HG02938 (cell line): Measurements from ENCODE around the gene FABP7.

ENCODE experiments used
- ATAC-seq: cut with Tn5 transposase; IDR thresholded peaks from one replicate; pipeline ENCODE4 v1.9.1; 2021; ENCODE audit warnings: mild to moderate bottlenecking, moderate library complexity; ENCODE audit not compliant: unreplicated experiment

FABP7 gene

GRCh38 chr6:122792766-122793165 lies 13.2 kb downstream of the FABP7 start:
- no peak for ATAC-seq

DNA sequence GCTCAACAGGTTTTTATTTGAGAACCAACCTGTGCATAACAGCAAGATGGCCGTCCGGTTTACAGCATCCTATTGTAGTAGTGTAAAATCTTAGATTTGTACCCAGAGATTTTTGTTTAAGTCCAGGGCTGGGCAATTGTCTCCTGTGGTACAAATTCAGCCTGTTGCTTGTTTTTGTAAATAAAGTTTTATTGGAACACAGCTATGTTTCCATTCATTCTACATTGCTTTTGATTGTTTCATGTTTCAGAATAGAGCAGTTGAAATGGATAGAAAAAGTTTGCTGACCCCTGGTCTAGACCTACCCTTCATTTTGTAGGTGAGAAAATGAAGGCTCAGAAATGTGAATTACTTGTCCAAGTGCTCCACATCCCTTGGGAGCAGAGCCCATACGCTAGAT lies 18.0 kb downstream of the FABP7 start:
- ATAC-seq = no peak

DNA sequence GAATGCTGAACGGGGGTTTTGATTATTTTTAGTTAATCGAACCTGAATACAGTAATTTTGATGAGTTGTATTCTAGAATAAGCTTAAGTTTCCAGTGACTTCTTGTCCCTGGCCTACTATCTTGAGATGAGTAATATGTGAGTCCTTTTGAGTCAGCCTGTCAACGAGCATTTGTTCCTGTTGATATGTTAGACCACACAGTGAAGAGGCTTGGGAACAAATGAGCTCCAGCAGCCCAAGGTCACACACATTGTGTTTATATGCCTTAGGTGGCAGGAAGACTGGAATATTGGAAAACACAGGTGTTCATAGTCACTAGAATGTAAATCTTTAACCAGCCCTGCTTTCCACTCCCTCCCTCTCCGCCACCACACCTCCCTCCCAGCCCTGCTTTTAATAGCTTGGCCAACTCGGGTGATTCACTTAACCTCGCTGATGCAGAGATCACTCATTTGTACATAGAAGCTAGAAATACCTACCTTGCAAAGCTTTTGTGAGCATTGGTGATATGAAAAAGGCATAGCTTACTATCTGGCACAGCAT lies 18.7 kb downstream of the FABP7 start:
- peak; percentile 94 for ATAC-seq

GRCh38 chr6:122799140-122799745 lies 19.7 kb downstream of the FABP7 start:
- no peak for ATAC-seq

DNA sequence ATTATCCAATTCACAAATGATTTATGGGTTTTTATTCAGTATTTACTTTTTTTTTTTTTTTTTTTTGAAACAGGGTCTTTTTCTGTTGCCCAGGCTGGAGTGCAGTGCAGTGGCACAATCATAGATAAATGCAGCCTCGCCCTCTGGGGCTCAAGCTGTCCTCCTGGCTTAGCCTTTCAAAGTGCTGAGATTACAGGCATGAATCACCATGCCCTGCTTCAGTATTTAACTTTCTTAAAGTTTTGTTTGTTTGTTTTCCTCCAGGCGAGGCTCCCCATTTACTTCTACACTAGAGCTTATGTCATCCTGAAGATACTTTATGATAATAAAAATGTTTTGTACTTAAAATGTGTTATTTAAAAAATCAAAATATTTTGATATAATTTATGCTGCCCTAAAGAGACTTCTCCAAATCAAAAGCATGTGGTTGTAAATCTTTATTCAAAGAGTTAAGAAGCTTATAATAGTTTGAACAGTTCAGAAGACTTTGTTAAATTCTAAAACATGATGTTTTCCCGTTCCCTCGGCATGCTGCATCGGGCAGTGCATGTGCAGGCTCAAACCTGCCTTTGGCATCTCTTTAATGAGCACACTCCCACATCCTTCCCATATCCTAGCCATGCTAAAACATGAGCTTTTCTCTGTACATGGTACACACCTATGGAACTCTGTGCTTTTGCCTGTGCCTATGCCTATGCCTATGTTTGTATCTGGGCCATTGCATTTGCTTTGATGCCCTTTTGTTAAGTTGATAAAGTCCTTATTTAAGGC lies 20.6 kb downstream of the FABP7 start:
- ATAC-seq = no peak

GRCh38 chr6:122800906-122801305 lies 21.4 kb downstream of the FABP7 start:
- no peak for ATAC-seq

- ATAC-seq = no peak
These were observed 21.9 kb downstream of the FABP7 start for GRCh38 chr6:122801397-122801796.

- no peak for ATAC-seq
These were observed 23.7 kb downstream of the FABP7 start for GRCh38 chr6:122803171-122803661.

DNA sequence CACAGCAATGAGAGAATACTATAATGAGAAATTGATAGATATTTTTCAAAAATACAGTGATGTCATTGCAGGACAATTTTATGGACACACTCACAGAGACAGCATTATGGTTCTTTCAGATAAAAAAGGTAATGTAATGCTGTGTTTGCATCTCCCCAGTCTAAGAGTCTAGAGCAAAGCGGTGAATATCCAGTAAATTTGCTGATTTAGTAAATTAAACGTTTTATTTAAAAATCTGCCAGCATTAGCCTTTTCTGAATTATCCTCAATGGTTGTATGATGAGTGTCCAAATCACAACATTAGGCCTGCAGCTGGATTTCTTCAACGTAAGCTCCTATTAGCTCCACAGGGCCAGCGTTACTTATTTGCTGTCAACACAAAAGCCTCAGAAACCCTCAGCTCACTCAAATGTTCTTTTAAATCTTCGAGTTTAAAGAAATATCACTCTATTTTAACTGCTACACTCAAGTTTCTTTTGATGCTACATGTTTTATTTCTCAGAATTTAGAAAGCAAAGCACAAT lies 25.5 kb downstream of the FABP7 start:
- ATAC-seq = no peak

- ATAC-seq = no peak
These were observed 26.8 kb downstream of the FABP7 start for GRCh38 chr6:122806291-122806690.

DNA sequence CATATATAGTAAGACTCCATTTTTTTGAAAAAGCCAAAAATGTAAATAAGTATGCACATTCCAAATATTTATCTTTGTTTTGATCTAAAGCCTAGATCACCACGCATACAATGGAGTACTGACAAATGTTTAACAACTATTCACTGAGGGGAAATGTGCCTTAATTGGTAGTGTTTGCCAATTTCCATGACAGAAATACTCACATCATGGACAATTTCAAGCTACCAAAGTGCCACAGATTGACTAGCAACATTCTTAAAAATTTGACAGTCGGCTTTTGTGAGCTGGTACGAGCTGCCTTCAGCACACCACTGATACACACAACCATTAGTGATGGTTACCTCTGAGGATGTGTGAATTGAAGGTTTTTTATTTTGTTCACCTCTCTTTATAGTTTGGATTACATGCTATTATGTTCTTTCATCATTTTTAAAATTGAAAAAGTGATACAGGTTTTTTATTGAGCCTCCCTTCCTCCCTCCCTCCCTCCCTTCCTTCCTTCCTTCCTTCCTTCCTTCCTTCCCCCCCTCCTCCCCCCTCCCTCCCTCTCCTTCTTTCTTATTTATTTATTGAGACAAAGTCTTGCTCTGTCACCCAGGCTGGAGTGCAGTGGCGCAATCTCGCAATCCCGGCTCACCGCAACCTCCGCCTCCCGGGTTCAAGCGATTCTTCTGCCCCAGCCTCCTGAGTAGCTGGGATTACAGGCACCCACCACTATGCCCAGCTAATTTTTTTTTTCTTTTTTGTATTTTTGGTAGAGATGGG lies 28.8 kb downstream of the FABP7 start:
- no peak for ATAC-seq

DNA sequence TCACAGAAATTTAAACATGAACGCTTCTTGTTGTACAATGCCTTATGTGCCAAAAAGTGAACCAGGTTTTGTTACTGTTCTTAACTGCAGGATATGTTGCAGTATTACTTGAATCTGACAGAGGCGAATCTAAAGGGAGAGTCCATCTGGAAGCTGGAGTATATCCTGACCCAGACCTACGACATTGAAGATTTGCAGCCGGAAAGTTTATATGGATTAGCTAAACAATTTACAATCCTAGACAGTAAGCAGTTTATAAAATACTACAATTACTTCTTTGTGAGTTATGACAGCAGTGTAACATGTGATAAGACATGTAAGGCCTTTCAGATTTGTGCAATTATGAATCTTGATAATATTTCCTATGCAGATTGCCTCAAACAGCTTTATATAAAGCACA lies 29.5 kb downstream of the FABP7 start:
- no peak for ATAC-seq

- ATAC-seq = no peak
These were observed 30.2 kb downstream of the FABP7 start for GRCh38 chr6:122809691-122810090.

GRCh38 chr6:122810189-122810588 lies 30.7 kb downstream of the FABP7 start:
- ATAC-seq = no peak

- no peak for ATAC-seq
These were observed 37.8 kb downstream of the FABP7 start for GRCh38 chr6:122817358-122817757.

- no peak for ATAC-seq
These were observed 38.2 kb downstream of the FABP7 start for GRCh38 chr6:122817766-122818165.

DNA sequence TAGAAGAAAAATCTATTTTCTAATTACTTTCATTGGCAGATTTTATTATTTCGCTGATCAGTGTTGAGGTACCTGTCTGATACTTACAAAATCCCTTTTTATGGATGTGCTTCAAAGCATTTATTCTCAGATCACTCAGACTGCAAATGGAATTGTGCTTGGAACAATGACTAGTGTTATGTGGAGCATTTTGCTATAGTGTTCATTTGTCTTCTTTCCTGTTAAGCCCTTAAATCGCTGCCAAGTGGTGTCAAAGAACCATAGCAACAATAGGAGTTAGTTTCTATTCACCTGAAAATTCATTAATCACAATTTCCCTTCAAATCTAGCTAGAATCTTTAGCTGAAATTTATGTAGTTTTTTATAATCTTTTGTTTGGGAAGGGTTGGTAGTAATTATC lies 39.4 kb downstream of the FABP7 start:
- ATAC-seq = no peak

DNA sequence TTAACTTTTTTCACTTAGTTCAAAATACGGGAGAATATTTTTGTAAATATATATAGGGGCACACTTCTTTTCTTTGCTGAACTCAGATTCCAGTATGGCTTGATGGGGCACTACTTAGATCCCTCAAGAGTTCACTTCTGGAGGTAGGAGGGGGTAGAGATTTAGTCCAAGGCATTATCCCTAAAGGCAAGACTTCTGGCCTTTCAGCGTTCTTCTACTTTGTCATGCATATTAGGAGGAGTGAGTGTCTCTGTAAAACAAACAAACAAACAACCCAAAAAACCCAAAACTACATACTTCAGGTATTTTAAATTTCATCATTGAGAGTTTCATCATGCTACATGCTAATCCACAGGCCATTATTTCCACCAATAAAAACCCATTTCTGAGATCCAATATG lies 41.6 kb downstream of the FABP7 start:
- ATAC-seq = no peak

DNA sequence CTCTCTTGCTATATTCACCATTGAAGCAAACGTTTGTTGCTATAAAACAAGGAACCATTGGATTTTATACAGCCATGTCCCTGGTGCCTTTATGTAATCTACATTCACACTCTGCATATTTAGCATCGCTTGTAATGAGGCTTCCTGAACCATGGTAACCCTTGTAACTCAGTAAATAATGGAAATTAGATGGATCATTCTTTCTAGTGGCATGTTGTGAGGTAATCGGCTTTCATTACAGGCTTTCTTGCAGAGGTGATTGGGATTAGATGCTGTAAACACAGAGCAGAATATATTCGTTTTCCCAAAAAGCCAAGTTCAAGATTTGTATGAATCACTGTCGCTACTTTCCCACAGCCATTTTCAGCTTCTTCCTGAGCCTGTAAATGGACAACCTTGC lies 45.6 kb downstream of the FABP7 start:
- ATAC-seq = no peak

DNA sequence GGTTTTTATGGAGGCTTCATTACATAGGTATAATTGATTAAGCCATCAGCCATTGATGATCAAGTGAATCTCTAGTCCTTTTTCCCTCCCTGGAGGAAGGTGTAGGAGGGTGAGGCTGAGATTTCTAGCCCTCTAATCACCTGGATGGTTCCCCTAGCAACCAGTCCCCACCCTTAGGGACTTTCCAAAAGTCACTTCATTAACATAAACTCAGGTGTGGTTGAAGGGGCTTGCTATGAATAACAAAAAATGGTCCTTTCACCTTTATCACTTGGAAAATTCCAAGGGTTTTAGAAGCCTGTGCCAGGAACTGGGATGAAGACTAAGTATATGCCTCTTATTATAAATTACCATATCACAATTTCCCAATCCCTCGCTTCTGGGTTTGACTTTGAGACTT lies 49.9 kb downstream of the FABP7 start:
- ATAC-seq = no peak

DNA sequence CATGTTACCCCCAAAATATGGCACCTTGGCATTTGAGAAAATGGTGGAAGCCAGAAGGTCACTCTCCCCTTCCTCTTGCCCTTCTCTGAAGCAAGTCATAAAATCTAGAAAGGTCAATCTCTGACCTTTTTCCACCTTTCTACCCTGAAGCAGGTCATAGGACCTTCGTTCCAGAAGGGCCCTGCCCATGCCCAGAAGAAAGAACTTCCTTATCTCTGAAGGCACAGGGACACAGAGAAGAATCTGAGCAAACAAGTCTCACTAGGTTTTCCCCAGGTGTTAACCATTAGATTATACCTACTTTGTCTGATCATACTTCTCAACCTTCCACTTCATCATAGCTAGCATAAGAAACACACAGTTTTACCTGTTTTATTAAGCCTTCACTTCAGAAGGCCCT lies 52.0 kb downstream of the FABP7 start:
- ATAC-seq = no peak
